ENCODE data around the gene COMMD1. TPM values are rescaled to one million over a fixed set of nuclear protein-coding genes. Genes with fewer than 3 reads are reported as not detected.
"Not testable (repeated sequence)": the region's sequence is repeated elsewhere in the genome, so short reads cannot be mapped to it uniquely, and the experiment has no call there.

The COMMD1 gene
- polyA plus RNA-seq, 1 donor from 2014 or later = 55.2 TPM

GRCh38 chr2:61969376-61969775 lies 63.9 kb downstream of the COMMD1 start:
- Mint-ChIP-seq H3K4me1 (peaks cover 0 to 4% (median 1%) of the 10 kb centered on the region in 3 donors), H3K27me3 (no peaks in the 10 kb centered on the region), H3K36me3 (peaks cover 1% of the 10 kb centered on the region), H3K4me3 (no peak overlapping the region), H3K27ac (peak overlapping the region in 1 of 3 donors; percentile 47), H3K9me3 (no peaks in the 10 kb centered on the region)

- Mint-ChIP-seq H3K4me3 (no peak overlapping the region), H3K9me3 (no peaks in the 10 kb centered on the region)
These were observed 65.5 kb downstream of the COMMD1 start for GRCh38 chr2:61970807-61971556.

GRCh38 chr2:61978522-61978921 lies 73.0 kb downstream of the COMMD1 start:
- H3K4me3 Mint-ChIP-seq = peak overlapping the region in 1 of 4 donors; percentile 19
- peaks cover 3% of the 10 kb centered on the region for H3K36me3 Mint-ChIP-seq
- peaks cover 5 to 16% (median 12%) of the 10 kb centered on the region in 3 donors for H3K4me1 Mint-ChIP-seq
- peaks cover 4 to 13% (median 8%) of the 10 kb centered on the region in 3 donors for H3K9me3 Mint-ChIP-seq
- H3K27me3 Mint-ChIP-seq = no peaks in the 10 kb centered on the region
- no peak overlapping the region for H3K27ac Mint-ChIP-seq

More at GRCh38 chr2:61970807-61971556, 65.5 kb downstream of the COMMD1 start:
- Mint-ChIP-seq H3K4me1 (peaks cover 0 to 4% (median 3%) of the 10 kb centered on the region in 3 donors), H3K36me3 (peaks cover 1% of the 10 kb centered on the region), H3K27ac (no peak overlapping the region), H3K27me3 (no peaks in the 10 kb centered on the region)

GRCh38 chr2:61980758-61981157 lies 75.3 kb downstream of the COMMD1 start:
- no peaks in the 10 kb centered on the region for H3K27me3 Mint-ChIP-seq
- peaks cover 5 to 13% (median 8%) of the 10 kb centered on the region in 3 donors for H3K9me3 Mint-ChIP-seq
- H3K4me1 Mint-ChIP-seq = peaks cover 3 to 16% (median 10%) of the 10 kb centered on the region in 3 donors
- no peak overlapping the region for H3K4me3 Mint-ChIP-seq
- peaks cover 3% of the 10 kb centered on the region for H3K36me3 Mint-ChIP-seq
- no peak overlapping the region for H3K27ac Mint-ChIP-seq

GRCh38 chr2:61984682-61985081 lies 79.2 kb downstream of the COMMD1 start:
- Mint-ChIP-seq H3K4me1 (peaks cover 0 to 7% (median 2%) of the 10 kb centered on the region in 3 donors), H3K4me3 (no peak overlapping the region), H3K27ac (no peak overlapping the region), H3K27me3 (no peaks in the 10 kb centered on the region), H3K9me3 (peaks cover 5 to 13% (median 8%) of the 10 kb centered on the region in 3 donors), H3K36me3 (peaks cover 10% of the 10 kb centered on the region)

GRCh38 chr2:61988462-61989366 lies 83.2 kb downstream of the COMMD1 start:
- Mint-ChIP-seq H3K9me3 (peaks cover 0 to 1% (median 0%) of the 10 kb centered on the region in 3 donors), H3K4me1 (peaks cover 0 to 4% (median 2%) of the 10 kb centered on the region in 3 donors), H3K36me3 (peaks cover 7% of the 10 kb centered on the region), H3K27me3 (no peaks in the 10 kb centered on the region), H3K27ac (no peak overlapping the region), H3K4me3 (no peak overlapping the region)

GRCh38 chr2:61993422-61994024 lies 88.0 kb downstream of the COMMD1 start:
- Mint-ChIP-seq H3K9me3 (no peaks in the 10 kb centered on the region), H3K36me3 (peaks cover 2% of the 10 kb centered on the region), H3K4me3 (no peak overlapping the region), H3K27me3 (no peaks in the 10 kb centered on the region), H3K27ac (peak overlapping the region in 1 of 3 donors; percentile 23), H3K4me1 (peaks cover 0 to 9% (median 0%) of the 10 kb centered on the region in 3 donors)

- Mint-ChIP-seq H3K27ac (no peak overlapping the region), H3K4me3 (no peak overlapping the region), H3K27me3 (no peaks in the 10 kb centered on the region), H3K4me1 (peaks cover 0 to 9% (median 0%) of the 10 kb centered on the region in 3 donors), H3K36me3 (peaks cover 2% of the 10 kb centered on the region), H3K9me3 (no peaks in the 10 kb centered on the region)
These were observed 89.1 kb downstream of the COMMD1 start for GRCh38 chr2:61994531-61994930.

- peak overlapping the region in 1 of 3 donors; percentile 17 for H3K27ac Mint-ChIP-seq
- peaks cover 2% of the 10 kb centered on the region for H3K36me3 Mint-ChIP-seq
- peaks cover 0 to 5% (median 0%) of the 10 kb centered on the region in 3 donors for H3K4me1 Mint-ChIP-seq
These were observed 89.6 kb downstream of the COMMD1 start for GRCh38 chr2:61995065-61995464.

GRCh38 chr2:61995515-61995914 lies 90.0 kb downstream of the COMMD1 start:
- H3K27ac Mint-ChIP-seq = peak overlapping the region in 1 of 3 donors; percentile 17

More at GRCh38 chr2:61995065-61995464, 89.6 kb downstream of the COMMD1 start:
- no peaks in the 10 kb centered on the region for H3K27me3 Mint-ChIP-seq
- no peak overlapping the region for H3K4me3 Mint-ChIP-seq
- no peaks in the 10 kb centered on the region for H3K9me3 Mint-ChIP-seq

GRCh38 chr2:61998426-61998825 lies 93.0 kb downstream of the COMMD1 start:
- H3K4me1 Mint-ChIP-seq = peaks cover 0 to 5% (median 0%) of the 10 kb centered on the region in 3 donors
- H3K27ac Mint-ChIP-seq = no peak overlapping the region
- no peaks in the 10 kb centered on the region for H3K27me3 Mint-ChIP-seq
- no peak overlapping the region for H3K4me3 Mint-ChIP-seq
- peaks cover 2% of the 10 kb centered on the region for H3K36me3 Mint-ChIP-seq
- H3K9me3 Mint-ChIP-seq = no peaks in the 10 kb centered on the region

More at GRCh38 chr2:61995515-61995914, 90.0 kb downstream of the COMMD1 start:
- Mint-ChIP-seq H3K9me3 (no peaks in the 10 kb centered on the region), H3K4me3 (no peak overlapping the region), H3K4me1 (peaks cover 0 to 5% (median 0%) of the 10 kb centered on the region in 3 donors), H3K36me3 (peaks cover 2% of the 10 kb centered on the region), H3K27me3 (no peaks in the 10 kb centered on the region)

- H3K27me3 Mint-ChIP-seq = no peaks in the 10 kb centered on the region
- no peak overlapping the region for H3K27ac Mint-ChIP-seq
- H3K4me1 Mint-ChIP-seq = peaks cover 0 to 5% (median 0%) of the 10 kb centered on the region in 3 donors
- H3K4me3 Mint-ChIP-seq = no peak overlapping the region
- peaks cover 7% of the 10 kb centered on the region for H3K36me3 Mint-ChIP-seq
- peaks cover 0 to 5% (median 0%) of the 10 kb centered on the region in 3 donors for H3K9me3 Mint-ChIP-seq
These were observed 95.1 kb downstream of the COMMD1 start for GRCh38 chr2:62000538-62000937.

- Mint-ChIP-seq H3K27ac (no peak overlapping the region), H3K27me3 (no peaks in the 10 kb centered on the region), H3K9me3 (peaks cover 0 to 5% (median 0%) of the 10 kb centered on the region in 3 donors), H3K4me3 (no peak overlapping the region), H3K36me3 (peaks cover 7% of the 10 kb centered on the region), H3K4me1 (peaks cover 0 to 5% (median 0%) of the 10 kb centered on the region in 3 donors)
These were observed 96.0 kb downstream of the COMMD1 start for GRCh38 chr2:62001431-62001830.

GRCh38 chr2:62004428-62004827 lies 99.0 kb downstream of the COMMD1 start:
- H3K27me3 Mint-ChIP-seq, H3K9me3 Mint-ChIP-seq, H3K36me3 Mint-ChIP-seq, H3K4me3 Mint-ChIP-seq, H3K4me1 Mint-ChIP-seq, H3K27ac Mint-ChIP-seq: not testable (repeated sequence)

All from IgD-negative memory B cell (primary cell).